H1 (cell line): ENCODE measurements around the gene PBX3. TPM values are rescaled to one million over a fixed set of nuclear protein-coding genes. Genes with fewer than 3 reads are reported as not detected.

Experiments used
- BACH1 ChIP-seq: IDR thresholded peaks from 2 replicates; pipeline ENCODE4 v1.6.1; 2012; ENCODE audit warnings: low read length, improper control_type of control experiment
- BCL11A ChIP-seq, 2 experiments: IDR thresholded peaks; one replicate each; pipeline ENCODE4 v1.6.1; 2011; ENCODE audit warnings: low read depth in 2 of 2, low read length in 2 of 2, mild to moderate bottlenecking in 2 of 2
- POLR2A ChIP-seq, 2 experiments: IDR thresholded peaks; 1 replicate in 1 of 2; 2 replicates in 1 of 2; pipeline ENCODE4 v1.6.1; 2011; ENCODE audit warnings: low read depth in 2 of 2, low read length in 2 of 2, mild to moderate bottlenecking in 2 of 2; ENCODE audit errors: control extremely low read depth in 1 of 2
- SIX5 ChIP-seq: IDR thresholded peaks from 2 replicates; pipeline ENCODE4 v1.6.1; 2011; ENCODE audit warnings: mild to moderate bottlenecking, low read depth, low read length
- SRF ChIP-seq: IDR thresholded peaks from 2 replicates; pipeline ENCODE4 v1.6.1; 2011; ENCODE audit warnings: mild to moderate bottlenecking, low read depth, low read length, moderate library complexity
- TAF7 ChIP-seq: optimal IDR thresholded peaks from 2 replicates; pipeline ENCODE3; 2011; ENCODE audit warnings: low read depth, mild to moderate bottlenecking, inconsistent platforms, low read length, moderate library complexity, borderline replicate concordance
- polyA plus RNA-seq, 7 experiments: library from polyadenylated mRNA; depleted of rRNA in 3 of 7; stranded (reverse) in 5 of 7; unstranded in 2 of 7; fragments of >200 nt in 5 of 7; fragments of 200-250 nt in 2 of 7; gene quantifications; 1 replicate in 5 of 7; 2 replicates in 1 of 7; 4 replicates in 1 of 7; pipeline versions ENCODE4 v1.2.1 to v1.2.3, GENCODE V29; 2011 to 2013; ENCODE audit warnings: missing spikeins in 2 of 7, mixed read lengths in 2 of 7
- total RNA-seq: library from RNA; stranded (reverse); fragmentation: NEBNext Ultra II Directional; extraction: Animal tissue kit (Norgen Biotek cat#: 25700); gene quantifications from 2 replicates; pipeline ENCODE4 v1.2.1, GENCODE V29; 2021

PBX3 gene
- total and polyA plus RNA-seq, 2 of the 8 experiments (the other 6 are each of a cell fraction or from before 2014, with no cell fraction given): 22.7 to 44.3 TPM

DNA sequence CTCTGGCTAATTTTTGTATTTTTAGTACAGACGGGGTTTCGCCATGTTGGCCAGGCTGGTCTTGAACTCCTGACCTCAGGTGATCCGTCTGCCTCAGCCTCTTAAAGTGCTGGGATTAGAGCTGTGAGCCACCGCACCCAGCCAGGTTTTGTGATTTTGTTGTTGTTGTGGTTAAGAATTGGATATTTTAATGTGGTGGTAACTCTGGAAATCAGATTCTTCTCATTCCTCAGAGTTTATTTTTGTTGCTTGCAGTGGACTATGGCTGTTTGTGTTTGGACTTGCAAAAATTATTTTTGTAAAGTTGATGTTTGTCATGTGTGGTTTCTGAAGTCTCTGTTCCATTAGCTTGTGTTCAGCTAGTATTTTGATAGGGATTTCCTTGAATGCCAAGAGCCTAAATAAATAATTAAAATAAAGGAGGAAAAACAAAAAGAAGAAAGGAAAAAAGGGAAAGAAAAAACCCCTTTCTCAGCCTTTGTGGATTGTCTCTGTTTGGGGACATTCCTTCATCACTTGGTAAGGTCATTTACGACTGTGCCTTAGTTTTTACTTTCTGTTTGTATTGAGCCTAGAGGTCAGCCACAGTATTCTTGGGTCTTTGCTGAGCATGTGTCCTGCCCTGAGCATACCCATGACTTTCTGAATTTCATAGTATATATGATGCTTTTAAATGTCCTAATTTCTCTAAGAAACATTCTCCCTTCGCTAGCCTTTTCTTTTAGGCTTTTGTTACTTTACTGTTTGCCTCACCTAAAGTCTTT, 37.3 kb downstream of the PBX3 start (continued):
- no peak for TF ChIP-seq SRF
- TF ChIP-seq POLR2A (IDR thresholded peaks at IDR 0.05; ENCODE audit: control extremely low read depth in 1 of 2, low read depth in 2 of 2, low read length in 2 of 2): no peak
- TF ChIP-seq BCL11A (IDR thresholded peaks at IDR 0.05; ENCODE audit: low read depth in 2 of 2, low read length in 2 of 2): no peak
- TF ChIP-seq BACH1: no peak
- TF ChIP-seq SIX5: no peak
- TF ChIP-seq TAF7: no peak
- TF ChIP-seq, all 59 proteins: peak for 0
